T-helper 1 cell (primary cell): ENCODE measurements around the gene MYADML2.

Experiments
- DNase-seq, 5 donors: peaks; one replicate each; pipeline ENCODE4 v3.0.0-alpha.2; 2012 to 2020

Gene MYADML2

GRCh38 chr17:81890447-81891302 lies 56.4 kb downstream of the MYADML2 start:
- DNase-seq, result peak in 2 of 5 donors; percentile 15 to 31
